Effector CD8-positive, alpha-beta T cell (primary cell): ENCODE results near the gene SMG6.
"Not testable (repeated sequence)": the region's sequence is repeated elsewhere in the genome, so short reads cannot be mapped to it uniquely, and the experiment has no call there.

Experiments
- DNase-seq: peaks from one replicate; lab custom pipeline; 2025; lab: John Stamatoyannopoulos, UW

Gene SMG6

GRCh38 chr17:2263183-2264066 lies 40.2 kb downstream of the SMG6 start:
- no peak for DNase-seq

DNA sequence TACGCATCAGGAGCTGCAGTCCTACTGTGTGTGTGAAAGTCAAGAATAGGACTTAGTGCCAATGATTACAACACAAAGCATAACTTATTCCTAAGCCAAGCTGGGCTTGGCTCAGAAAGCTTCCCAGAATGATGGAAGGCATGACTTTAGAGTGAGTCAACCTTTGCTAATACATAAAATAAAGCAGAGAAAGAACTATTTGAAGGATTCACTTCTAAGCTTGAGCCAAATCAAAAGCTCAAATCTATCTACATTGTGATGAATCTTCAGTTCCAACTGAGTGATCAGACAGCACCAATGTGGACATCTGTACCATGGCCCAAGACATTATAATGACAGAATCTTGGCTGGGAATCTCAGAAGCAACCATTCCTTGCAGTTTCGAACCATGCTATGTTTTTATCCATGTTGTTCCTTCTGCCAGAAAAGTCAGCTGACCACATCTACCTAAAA lies 41.4 kb downstream of the SMG6 start:
- DNase-seq = no peak

DNA sequence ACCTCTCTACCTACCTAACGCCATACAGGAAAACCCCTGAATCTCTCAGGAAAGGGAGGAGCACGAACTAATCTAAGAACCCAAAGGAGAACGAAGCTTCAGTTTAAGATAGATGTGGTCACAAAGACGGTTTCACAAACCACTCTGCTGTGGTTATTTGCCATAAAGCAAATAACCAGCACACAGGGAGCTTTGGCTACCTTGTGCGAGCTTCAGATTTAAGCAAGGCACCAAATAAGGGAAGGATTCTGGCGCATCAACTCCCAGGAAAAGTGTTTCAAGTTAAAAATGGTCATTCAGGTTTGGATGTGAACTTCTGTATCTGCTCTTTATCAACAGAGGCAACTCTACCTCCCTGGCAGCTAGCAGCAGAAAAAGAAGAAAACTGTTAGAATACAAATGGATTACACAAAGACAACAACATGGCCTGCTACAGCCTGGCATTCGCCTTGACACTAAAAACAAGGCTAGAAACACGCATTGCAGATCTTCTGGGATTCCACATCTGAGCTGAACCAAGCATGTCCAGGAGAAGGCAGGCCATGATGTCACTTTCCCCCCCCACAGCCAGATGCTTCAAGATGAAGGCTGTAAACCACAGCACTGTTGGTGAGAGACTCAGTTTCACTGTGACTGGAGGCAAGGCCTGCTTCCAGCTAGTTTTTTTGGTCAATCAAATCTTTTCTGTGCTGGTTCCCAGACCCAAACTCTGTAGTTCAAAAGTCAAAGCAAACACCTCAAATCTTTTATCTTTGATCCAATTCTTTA lies 43.6 kb downstream of the SMG6 start:
- peak; percentile 7 for DNase-seq

GRCh38 chr17:2258830-2259229 lies 44.8 kb downstream of the SMG6 start:
- not testable (repeated sequence) for DNase-seq

DNA sequence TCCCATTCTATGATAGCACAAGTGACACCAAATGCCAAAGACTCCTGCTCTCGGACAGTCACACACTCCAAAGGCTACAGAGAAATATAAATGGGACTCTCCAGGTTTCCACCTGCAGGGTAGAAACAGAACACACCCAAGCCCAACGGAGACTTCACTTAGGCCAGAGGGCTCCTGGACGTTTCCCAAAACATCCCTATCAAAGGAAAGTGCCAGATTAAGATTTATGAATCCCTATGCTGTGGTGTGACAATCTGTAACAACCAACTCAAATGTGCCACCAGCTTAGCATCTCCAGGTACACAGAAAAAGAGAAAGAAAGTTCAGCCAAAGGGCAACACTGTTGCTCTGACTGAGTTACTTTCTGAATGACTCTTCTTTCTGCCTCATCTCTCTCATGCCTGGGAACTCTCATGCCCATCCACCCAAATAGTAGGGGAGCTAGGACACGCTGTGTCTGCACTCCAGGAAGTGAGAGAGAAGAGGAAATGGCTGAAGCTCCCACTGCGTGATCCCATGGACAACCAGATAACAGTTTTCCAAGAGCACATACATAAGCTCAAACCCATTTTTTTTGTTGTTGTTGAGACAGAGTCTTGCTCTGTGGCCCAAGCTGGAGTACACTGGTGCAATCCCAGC lies 49.7 kb downstream of the SMG6 start:
- DNase-seq = no peak

GRCh38 chr17:2253362-2253761 lies 50.2 kb downstream of the SMG6 start:
- no peak for DNase-seq

DNA sequence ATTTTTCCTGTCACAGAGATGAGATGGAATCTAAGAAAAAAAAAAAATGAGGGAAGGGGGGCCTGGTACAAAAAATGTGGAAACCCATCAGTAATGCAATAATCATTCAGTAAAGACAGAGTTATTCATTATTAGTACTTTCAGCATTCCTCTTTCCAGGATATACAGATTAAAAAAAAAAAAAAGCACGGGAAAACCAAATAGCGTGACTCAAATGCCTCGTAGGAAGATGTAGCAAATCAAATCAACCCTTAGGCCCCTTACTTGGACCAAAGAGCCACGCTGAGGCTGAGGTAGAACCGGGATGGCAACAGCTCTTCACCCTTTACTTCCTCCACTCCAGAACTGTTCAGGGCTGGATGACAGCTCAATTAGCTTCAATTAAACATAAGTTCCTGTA lies 52.5 kb downstream of the SMG6 start:
- no peak for DNase-seq

DNA sequence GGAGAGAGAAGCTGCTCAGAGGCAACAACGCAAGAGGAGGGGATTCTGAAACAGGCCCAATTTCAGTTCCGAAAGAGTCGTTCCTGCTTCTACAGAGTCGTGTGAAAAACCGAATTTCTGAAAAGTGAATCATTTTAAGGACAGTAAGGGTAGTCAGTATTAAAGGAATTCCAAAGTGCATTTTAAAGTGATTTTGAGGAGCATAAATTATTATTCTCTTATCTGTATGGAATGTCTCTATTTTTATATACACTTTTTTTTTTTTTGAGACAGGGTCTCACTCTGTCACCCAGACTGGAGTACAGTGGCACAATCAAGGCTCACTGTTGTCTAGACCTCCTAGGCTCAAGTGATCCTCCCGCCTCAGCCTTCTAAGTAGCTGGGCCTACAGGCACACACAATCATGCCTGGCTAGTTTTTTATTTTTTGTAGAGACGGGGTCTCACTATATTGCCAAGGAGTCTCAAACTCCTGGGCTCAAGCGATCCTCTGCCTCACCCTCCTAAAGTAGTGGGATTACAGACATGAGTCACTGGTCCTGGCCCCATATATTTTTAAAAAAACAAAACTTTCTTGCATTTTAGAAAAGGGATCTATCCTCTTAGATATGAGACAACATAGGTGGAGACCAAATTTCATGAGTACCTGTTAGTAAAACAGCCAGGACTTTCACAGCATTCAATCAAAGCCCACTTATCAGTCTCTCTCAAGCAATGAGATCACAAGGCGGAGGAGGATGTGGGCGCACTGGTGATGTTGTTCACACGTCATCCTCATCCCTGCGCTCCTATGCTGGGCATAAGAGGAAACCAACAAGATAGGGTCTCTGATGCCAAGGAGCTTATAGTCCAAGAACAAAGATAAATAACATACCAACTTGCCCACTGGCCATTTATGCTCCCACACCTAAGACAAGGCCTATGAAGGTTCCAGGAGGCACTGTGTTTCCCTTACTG lies 53.2 kb downstream of the SMG6 start:
- peak; percentile 28 for DNase-seq

DNA sequence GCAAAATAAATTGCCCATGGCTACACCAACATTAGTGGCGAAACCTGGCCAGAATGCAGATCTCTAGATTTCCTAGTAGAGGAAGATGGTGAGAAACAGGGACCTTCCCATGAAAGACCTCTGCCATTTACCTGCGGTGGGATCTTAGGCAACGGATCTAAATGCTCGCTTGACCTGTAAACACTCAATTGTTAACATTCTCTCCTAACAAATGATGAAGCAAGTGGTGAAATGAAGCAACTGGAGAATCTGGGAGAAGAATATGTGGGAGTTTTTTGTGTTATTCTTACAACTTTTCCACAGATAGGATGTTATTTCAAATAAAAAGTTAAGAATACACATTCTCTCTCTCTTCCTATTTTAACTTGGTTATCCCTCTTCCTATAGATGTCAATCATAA lies 56.6 kb downstream of the SMG6 start:
- DNase-seq = no peak

GRCh38 chr17:2244545-2245525 lies 58.8 kb downstream of the SMG6 start:
- peak; percentile 63 for DNase-seq

DNA sequence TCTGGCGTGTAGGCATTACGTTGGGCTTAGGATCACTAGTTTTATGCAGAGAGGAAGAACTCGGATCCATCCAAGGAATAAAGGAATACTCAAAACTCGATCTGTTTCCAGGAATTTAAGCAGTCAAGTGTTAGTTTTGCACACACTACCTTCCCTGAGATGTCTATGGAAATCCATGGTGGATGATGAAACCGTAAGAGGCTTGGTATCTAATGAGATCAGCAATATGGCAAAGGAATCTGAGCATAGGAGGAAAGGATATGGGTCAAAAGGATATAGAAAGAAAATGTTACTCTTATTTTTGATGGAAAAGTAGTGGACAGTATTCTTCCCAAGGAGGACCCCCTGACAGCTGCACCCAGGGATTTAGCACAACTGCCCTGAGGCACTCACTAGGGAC lies 59.6 kb downstream of the SMG6 start:
- DNase-seq = no peak

- no peak for DNase-seq
Observed at GRCh38 chr17:2241823-2242222, 61.8 kb downstream of the SMG6 start.

DNA sequence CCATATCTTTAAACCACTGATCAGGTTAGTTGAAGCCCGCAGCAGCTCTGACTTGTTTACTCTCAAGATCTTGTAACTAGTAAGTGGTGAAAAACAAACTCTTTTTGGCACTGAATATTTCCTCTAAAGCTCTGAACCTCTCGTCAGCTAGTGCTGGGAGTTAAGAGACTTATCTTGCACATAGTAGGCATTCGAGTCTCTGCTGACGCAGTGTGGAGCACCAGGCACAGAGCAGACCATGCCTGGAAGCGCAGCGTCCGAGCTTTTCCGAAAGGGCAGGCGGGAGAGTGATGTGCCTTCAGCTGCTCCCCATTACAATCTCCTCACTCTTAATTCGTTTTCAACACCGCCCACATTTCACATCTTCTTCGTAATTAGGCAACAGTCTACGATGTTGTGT lies 63.0 kb downstream of the SMG6 start:
- DNase-seq = no peak

- DNase-seq = no peak
Observed at GRCh38 chr17:2239882-2240430, 63.6 kb downstream of the SMG6 start.

- DNase-seq = no peak
Observed at GRCh38 chr17:2239170-2239551, 64.4 kb downstream of the SMG6 start.

DNA sequence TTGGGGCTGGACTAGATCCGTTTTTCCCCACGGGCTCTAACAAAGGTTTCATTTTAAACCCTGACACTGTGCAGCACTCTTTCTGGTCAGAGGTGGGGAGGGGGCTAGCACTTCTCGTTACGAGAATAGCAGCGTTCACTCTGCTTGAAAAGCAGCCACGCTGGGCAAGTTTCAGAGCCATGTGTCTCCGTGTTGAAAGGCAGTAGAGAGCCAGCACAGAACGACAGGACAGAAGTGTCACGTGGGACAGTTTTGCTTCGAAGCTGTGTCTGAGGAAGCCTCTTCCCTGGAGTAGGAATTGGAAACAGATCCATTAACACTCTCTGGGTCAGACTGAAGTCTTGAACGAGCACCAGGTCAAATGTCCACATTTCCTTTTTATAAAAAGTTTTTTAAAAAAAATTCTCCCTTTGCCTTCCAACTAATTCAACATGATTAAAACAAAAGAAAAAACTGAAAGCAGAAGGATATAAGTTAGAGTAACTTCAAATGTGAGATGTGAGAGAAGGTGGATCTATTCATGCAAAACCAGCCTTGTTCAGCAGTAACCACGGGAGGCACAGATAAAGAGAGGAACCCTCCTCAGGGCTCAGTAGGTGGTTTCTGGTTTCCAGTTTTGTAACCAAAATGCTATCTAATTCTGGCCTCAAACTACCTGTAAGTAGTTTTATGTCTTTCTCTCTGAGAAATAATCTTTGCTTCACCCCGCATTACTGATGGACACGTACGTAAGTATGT lies 65.0 kb downstream of the SMG6 start:
- DNase-seq = no peak

GRCh38 chr17:2237950-2238349 lies 65.6 kb downstream of the SMG6 start:
- no peak for DNase-seq

- no peak for DNase-seq
Observed at GRCh38 chr17:2237521-2237921, 66.1 kb downstream of the SMG6 start.

GRCh38 chr17:2235792-2236366 lies 67.7 kb downstream of the SMG6 start:
- no peak for DNase-seq
